ENCODE results near the gene COMMD1.
A peak's percentile ranks its signal among the peaks of the same experiment; 100 is the strongest.
"Not testable (repeated sequence)": the region's sequence is repeated elsewhere in the genome, so short reads cannot be mapped to it uniquely, and the experiment has no call there.

COMMD1 gene

DNA sequence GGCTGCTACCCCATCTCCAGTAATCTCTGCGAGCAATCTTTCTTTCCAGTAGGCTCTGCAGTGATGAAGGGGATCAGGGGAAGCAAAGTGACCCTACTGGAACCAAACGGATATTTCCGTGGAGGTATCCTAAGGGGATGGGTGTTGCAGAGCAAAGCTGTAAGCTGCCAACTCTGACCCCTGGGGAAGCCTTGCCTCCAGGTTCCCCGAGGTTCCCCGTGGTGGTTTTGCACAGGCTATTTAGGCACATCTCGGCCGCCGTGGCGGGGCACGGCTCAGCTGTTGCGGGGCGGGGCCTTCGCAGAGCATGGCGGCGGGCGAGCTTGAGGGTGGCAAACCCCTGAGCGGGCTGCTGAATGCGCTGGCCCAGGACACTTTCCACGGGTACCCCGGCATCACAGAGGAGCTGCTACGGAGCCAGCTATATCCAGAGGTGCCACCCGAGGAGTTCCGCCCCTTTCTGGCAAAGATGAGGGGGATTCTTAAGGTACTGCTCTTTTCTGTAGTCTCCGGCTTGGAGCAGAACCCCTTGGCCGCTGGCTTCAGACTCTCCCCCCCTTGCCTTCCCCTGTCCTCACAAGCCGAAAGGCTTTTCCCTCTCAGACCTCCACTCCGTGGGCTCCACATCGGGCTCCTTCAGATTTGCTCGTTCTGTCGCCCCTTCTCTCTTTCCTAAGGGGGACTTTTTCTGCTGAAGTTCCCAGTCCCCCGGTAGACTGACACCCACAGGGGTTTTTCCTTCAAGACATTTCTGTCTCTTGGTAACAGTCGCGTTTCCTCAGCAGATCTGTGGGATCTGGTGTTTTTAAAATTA is at the start of gene COMMD1:
TSS of gene COMMD1 (plus strand) at position 303 of the 814 bp plus-strand sequence. CDS start at position 308, 5 bp downstream.
- peak; percentile 67 for DNase-seq (ENCODE audit: low read depth, low spot score)

DNA sequence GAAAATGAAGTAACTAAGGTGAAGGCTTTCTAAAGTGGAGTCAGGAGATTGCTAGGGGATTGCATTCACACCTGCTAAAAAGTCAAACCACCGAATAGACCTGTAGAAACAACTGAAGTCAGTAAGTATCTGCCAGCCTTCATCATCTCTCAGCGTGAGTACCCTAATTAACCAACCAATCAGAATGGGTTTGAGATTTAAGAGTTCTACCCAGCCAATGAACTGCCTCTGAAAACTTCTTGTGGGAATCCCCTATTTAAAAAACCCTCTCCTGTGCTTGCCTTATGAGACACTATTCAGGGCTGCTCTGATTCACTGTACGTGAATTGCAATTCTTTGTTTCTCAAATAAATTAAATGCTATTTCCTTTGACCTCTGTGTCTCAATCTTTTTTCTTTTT is 48.2 kb upstream of the COMMD1 start:
- DNase-seq (ENCODE audit: low read depth, low spot score): no peak

- DNase-seq (ENCODE audit: low read depth, low spot score): no peak
These were observed 43.4 kb upstream of the COMMD1 start for GRCh38 chr2:61862085-61862484.

DNA sequence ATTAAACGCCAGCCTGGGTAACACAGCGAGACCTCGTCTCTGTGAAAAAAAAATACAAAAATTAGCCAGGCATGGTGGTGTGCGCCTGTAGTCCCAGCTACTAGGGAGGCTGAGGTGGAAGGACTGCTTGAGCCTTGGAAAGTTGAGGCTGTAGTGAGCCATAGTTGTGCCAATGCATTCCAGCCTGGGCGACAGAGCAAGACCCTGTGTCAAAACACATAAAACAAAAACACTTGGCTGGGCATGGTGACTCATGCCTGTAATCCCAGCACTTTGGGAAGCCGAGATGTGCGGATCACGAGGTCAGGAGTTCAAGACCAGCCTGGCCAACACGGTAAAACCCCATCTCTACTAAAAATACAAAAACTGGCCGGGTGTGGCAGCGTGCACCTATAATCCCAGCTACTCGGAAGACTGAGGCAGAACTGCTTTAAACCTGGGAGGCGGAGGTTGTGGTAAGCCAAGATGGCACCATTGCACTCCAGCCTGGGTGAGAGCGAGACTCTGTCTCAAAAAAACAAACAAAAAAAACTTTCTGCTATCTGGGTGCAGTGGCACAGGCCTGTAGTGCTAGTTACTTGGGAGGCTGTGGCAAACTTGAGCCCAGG is 38.9 kb upstream of the COMMD1 start:
- not testable (repeated sequence) for DNase-seq (ENCODE audit: low read depth, low spot score)

DNA sequence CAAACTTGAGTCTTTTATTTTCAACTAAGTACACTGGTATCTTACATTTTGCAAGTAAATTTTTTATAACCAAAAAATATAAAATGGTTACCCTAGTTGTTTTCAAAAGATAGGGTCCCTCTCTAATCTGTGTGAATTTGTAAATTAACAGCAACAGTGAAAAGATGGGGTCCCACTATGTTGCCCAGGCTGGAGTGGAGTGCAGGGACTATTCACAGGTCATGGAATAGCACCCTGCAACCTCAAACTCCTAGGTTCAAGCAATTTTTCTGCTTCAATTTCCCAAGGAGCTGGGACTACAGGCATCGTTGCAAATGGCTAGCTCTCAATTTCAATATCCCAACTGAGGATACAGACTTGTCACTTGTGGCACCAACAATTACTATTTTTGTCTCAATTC is 29.1 kb upstream of the COMMD1 start:
- no peak for DNase-seq (ENCODE audit: low read depth, low spot score)

GRCh38 chr2:61877571-61878245 is 27.8 kb upstream of the COMMD1 start:
- DNase-seq (ENCODE audit: low read depth, low spot score): no peak

- no peak for DNase-seq (ENCODE audit: low read depth, low spot score)
These were observed 26.7 kb upstream of the COMMD1 start for GRCh38 chr2:61878761-61879160.

GRCh38 chr2:61879351-61879750 is 26.1 kb upstream of the COMMD1 start:
- not testable (repeated sequence) for DNase-seq (ENCODE audit: low read depth, low spot score)

DNA sequence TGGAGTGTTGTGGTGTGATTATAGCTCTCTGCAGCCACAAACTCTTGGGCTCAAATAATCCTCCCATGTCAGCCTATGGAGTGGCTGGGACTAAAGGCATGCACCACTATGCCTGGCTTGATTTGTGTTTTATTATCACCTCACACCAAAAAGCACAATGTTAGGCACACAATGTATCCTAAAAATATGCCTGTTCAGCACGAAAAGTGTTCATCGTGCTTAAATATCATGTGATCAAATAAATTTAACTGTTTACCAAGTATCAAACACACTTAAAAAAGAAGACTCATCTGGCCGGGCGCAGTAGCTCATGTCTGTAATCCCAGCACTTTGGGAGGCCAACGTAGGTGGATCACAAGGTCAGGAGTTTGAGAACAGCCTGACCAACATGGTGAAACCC is 22.6 kb upstream of the COMMD1 start:
- no peak for DNase-seq (ENCODE audit: low read depth, low spot score)

- no peak for DNase-seq (ENCODE audit: low read depth, low spot score)
These were observed 19.4 kb upstream of the COMMD1 start for GRCh38 chr2:61885896-61886603.

GRCh38 chr2:61887717-61888266 is 17.7 kb upstream of the COMMD1 start:
- DNase-seq (ENCODE audit: low read depth, low spot score): no peak

DNA sequence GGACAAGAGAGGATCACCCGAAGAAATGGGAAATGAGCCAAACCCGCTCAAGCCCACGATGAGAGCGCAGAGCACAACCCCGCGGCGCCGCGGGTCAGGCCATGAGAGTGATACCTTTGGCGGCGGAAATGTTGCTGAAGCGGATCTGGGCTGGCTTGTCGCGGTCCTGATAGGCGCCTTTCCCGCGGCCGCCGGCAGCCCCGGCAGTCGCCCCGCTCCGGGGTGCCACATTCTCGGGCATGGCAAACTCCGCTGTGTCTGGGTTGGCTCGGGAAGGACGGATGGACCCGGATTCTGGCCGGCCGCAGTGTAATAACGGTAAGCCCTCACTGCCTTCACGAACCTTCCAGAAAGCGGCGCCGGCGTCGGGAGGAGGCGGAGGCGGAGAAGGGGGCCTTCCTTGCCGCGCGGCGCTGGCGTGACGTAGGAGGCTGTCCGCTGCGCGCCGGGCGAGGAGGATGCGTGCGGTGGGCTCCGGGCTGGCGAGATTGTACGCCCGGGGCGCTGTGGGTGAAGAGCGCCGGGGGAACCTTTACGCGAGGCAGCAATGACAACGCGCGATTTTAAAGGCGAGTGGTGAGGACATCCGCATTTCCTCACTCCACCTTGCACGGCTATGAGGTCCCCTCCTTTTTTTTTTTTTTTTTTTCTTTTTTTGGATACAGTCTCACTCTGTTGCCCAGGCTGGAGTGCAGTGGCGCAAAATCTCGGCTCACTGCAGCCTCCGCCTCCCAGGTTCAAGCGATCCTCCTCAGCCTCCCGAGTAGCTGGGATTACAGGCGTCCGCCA is 17.0 kb upstream of the COMMD1 start, which contains the start of gene CCT4:
TSS of gene CCT4 (minus strand) at position 390 of the 789 bp plus-strand sequence. CDS start at position 241, 149 bp downstream.
- DNase-seq (ENCODE audit: low read depth, low spot score): peak; percentile 74

DNA sequence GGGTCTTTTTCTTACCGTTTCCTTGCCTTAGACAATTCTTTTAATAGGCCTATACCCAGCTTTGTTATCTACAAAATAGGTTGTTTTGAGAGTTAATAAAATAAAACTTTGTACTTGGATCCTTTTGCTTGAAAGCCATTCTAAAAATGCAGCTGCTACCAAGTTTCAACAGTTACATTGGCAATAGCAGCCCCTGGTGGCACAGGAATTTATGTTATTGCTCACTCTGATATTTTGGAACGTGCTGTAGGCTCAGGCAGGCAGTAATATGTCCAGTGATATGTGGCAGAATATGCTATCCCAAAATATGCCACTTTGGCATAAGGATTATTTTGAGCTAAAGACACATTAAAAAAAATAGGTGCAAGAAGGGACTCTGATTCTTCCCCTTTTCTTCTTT is 6.7 kb upstream of the COMMD1 start:
- DNase-seq (ENCODE audit: low read depth, low spot score): no peak

- DNase-seq (ENCODE audit: low read depth, low spot score): no peak
These were observed 5.2 kb upstream of the COMMD1 start for GRCh38 chr2:61900281-61900680.

DNA sequence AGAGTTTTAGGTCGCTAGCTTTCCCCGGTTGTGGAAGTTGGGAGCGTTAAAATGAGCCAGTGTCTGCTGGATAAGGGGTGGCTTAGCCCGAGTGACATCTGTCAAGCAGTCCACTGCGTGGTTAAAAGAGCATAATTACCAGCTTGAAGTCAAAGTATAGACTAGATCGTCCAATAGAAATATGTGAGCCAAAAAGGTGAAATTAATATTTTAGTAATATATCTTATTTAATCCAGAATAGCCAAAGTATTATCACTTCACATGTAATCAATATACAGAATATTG is 654 bp downstream of the COMMD1 start:
- no peak for DNase-seq (ENCODE audit: low read depth, low spot score)

GRCh38 chr2:61909116-61909515 is 3.6 kb downstream of the COMMD1 start:
- DNase-seq (ENCODE audit: low read depth, low spot score): no peak

GRCh38 chr2:61910603-61911002 is 5.1 kb downstream of the COMMD1 start:
- no peak for DNase-seq (ENCODE audit: low read depth, low spot score)

DNA sequence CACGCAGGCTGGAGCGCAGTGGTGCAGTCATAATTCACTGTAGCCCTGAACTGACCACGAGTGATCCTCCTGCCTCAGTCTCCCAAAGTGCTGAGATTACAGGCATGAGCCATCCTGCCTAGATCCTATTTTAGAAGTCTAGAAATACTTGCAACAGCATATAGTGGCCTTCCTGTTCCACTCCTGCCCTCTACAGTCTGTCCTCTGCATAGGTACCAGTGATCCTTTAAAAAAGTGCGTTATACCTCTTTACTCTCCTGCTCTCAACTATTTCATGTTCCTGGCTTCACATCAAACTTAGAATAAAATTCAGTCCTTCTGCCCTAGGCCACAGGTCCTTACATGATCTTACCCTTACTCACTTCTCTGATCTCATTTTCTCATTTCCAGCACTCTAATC is 6.0 kb downstream of the COMMD1 start:
- no peak for DNase-seq (ENCODE audit: low read depth, low spot score)

DNA sequence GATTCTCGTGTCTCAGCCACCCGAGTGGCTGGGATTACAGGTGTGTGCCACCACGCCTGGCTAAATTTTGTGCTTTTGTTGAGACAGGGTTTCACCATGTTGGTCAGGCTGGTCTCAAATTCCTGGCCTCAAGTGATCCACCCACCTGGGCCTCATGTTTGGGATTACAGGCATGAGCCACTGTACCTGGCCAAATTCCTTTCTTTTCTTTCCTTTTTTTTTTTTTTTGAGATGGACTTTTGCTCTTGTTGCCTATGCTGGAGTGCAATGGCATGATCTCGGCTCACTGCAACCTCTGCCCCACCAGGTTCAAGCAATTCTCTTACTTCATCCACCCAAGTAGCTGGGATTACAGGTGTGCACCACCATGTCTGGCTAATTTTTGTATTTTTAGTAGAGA is 9.3 kb downstream of the COMMD1 start:
- DNase-seq (ENCODE audit: low read depth, low spot score): not testable (repeated sequence)

GRCh38 chr2:61920548-61920947 is 15.1 kb downstream of the COMMD1 start:
- DNase-seq (ENCODE audit: low read depth, low spot score): no peak

GRCh38 chr2:61922714-61923113 is 17.2 kb downstream of the COMMD1 start:
- no peak for DNase-seq (ENCODE audit: low read depth, low spot score)
